GM21619 (cell line): ENCODE data around the gene PCDHB3.
"Not testable (repeated sequence)": the region's sequence is repeated elsewhere in the genome, so short reads cannot be mapped to it uniquely, and the experiment has no call there.

ENCODE experiments used
- ATAC-seq: cut with Tn5 transposase; IDR thresholded peaks from one replicate; pipeline ENCODE4 v1.9.1; 2021; ENCODE audit not compliant: unreplicated experiment

Gene PCDHB3

GRCh38 chr5:141135718-141136266, 35.5 kb downstream of the PCDHB3 start:
- ATAC-seq = no peak

GRCh38 chr5:141137346-141137745, 37.1 kb downstream of the PCDHB3 start:
- not testable (repeated sequence) for ATAC-seq

GRCh38 chr5:141149812-141150211, 49.5 kb downstream of the PCDHB3 start, which contains the start of gene PCDHB6:
TSS of gene PCDHB6 (plus strand) at chr5:141150057. CDS start at chr5:141150258, 201 bp downstream.
- ATAC-seq = no peak

GRCh38 chr5:141150224-141150992, 50.1 kb downstream of the PCDHB3 start:
- ATAC-seq = no peak

GRCh38 chr5:141150993-141151325, 50.7 kb downstream of the PCDHB3 start:
- ATAC-seq = no peak

GRCh38 chr5:141151632-141152031, 51.4 kb downstream of the PCDHB3 start:
- ATAC-seq = not testable (repeated sequence)

GRCh38 chr5:141152096-141152495, 51.8 kb downstream of the PCDHB3 start:
- ATAC-seq = not testable (repeated sequence)
